Measurements from ENCODE around the gene TERT. TPM values are rescaled to one million over a fixed set of nuclear protein-coding genes. Genes with fewer than 3 reads are reported as not detected.
"Not testable (repeated sequence)": the region's sequence is repeated elsewhere in the genome, so short reads cannot be mapped to it uniquely, and the experiment has no call there.

TERT gene
- total RNA-seq, 1 donor from 2014 or later: 2.9 TPM

- H3K27me3 Mint-ChIP-seq (ENCODE audit: unreplicated experiment): no peaks in the 10 kb centered on the region
- TF ChIP-seq CTCF (IDR thresholded peaks at IDR 0.05; ENCODE audit: partially characterized antibody, unreplicated experiment): no peak
- H3K4me1 Mint-ChIP-seq (ENCODE audit: low read depth, unreplicated experiment): peaks cover 9% of the 10 kb centered on the region
- no peak overlapping the region for H3K27ac Mint-ChIP-seq (ENCODE audit: unreplicated experiment)
- DNase-seq: peak; percentile 56
- no peak overlapping the region for H3K4me3 Mint-ChIP-seq (ENCODE audit: unreplicated experiment)
- H3K9me3 Mint-ChIP-seq (ENCODE audit: unreplicated experiment): peaks cover 8% of the 10 kb centered on the region
- H3K36me3 Mint-ChIP-seq (ENCODE audit: unreplicated experiment): peaks cover 9% of the 10 kb centered on the region
These were observed 63.4 kb downstream of the TERT start for GRCh38 chr5:1231354-1231905.

- no peak for TF ChIP-seq CTCF (IDR thresholded peaks at IDR 0.05; ENCODE audit: partially characterized antibody, unreplicated experiment)
- peaks cover under 1% of the 10 kb centered on the region for H3K9me3 Mint-ChIP-seq (ENCODE audit: unreplicated experiment)
- H3K36me3 Mint-ChIP-seq (ENCODE audit: unreplicated experiment): peaks cover under 1% of the 10 kb centered on the region
- no peak for DNase-seq
- peaks cover 9% of the 10 kb centered on the region for H3K4me1 Mint-ChIP-seq (ENCODE audit: low read depth, unreplicated experiment)
- H3K4me3 Mint-ChIP-seq (ENCODE audit: unreplicated experiment): no peak overlapping the region
- H3K27ac Mint-ChIP-seq (ENCODE audit: unreplicated experiment): no peak overlapping the region
- H3K27me3 Mint-ChIP-seq (ENCODE audit: unreplicated experiment): peaks cover 1% of the 10 kb centered on the region
These were observed 64.3 kb downstream of the TERT start for GRCh38 chr5:1230551-1230950.

- Mint-ChIP-seq H3K4me3 (ENCODE audit: unreplicated experiment) (no peak overlapping the region), H3K9me3 (ENCODE audit: unreplicated experiment) (no peaks in the 10 kb centered on the region), H3K36me3 (ENCODE audit: unreplicated experiment) (no peaks in the 10 kb centered on the region), H3K27me3 (ENCODE audit: unreplicated experiment) (peaks cover 1% of the 10 kb centered on the region), H3K4me1 (ENCODE audit: low read depth, unreplicated experiment) (peaks cover 9% of the 10 kb centered on the region), H3K27ac (ENCODE audit: unreplicated experiment) (no peak overlapping the region)
- DNase-seq: no peak
- TF ChIP-seq CTCF (IDR thresholded peaks at IDR 0.05; ENCODE audit: partially characterized antibody, unreplicated experiment): no peak
These were observed 65.0 kb downstream of the TERT start for GRCh38 chr5:1229822-1230221.

- H3K4me1 Mint-ChIP-seq (ENCODE audit: low read depth, unreplicated experiment); H3K36me3 Mint-ChIP-seq (ENCODE audit: unreplicated experiment); H3K4me3 Mint-ChIP-seq (ENCODE audit: unreplicated experiment); H3K27ac Mint-ChIP-seq (ENCODE audit: unreplicated experiment); H3K27me3 Mint-ChIP-seq (ENCODE audit: unreplicated experiment); DNase-seq; H3K9me3 Mint-ChIP-seq (ENCODE audit: unreplicated experiment): not testable (repeated sequence)
These were observed 65.8 kb downstream of the TERT start for GRCh38 chr5:1229023-1229422.

- H3K4me3 Mint-ChIP-seq (ENCODE audit: unreplicated experiment): no peak overlapping the region
- H3K36me3 Mint-ChIP-seq (ENCODE audit: unreplicated experiment): no peaks in the 10 kb centered on the region
- H3K27ac Mint-ChIP-seq (ENCODE audit: unreplicated experiment): no peak overlapping the region
- no peaks in the 10 kb centered on the region for H3K9me3 Mint-ChIP-seq (ENCODE audit: unreplicated experiment)
- TF ChIP-seq CTCF (IDR thresholded peaks at IDR 0.05; ENCODE audit: partially characterized antibody, unreplicated experiment): no peak
- no peak for DNase-seq
- H3K27me3 Mint-ChIP-seq (ENCODE audit: unreplicated experiment): peaks cover 5% of the 10 kb centered on the region
- peaks cover 9% of the 10 kb centered on the region for H3K4me1 Mint-ChIP-seq (ENCODE audit: low read depth, unreplicated experiment)
These were observed 66.7 kb downstream of the TERT start for GRCh38 chr5:1228120-1228519.

All from glutamatergic neuron (in vitro differentiated cells).